NCI-H446 (cell line): ENCODE results near the gene GPR161.

Source experiments
- DNase-seq, 2 experiments: peaks; one replicate each; lab custom pipeline; 2025; lab: John Stamatoyannopoulos, UW

The GPR161 gene

DNA sequence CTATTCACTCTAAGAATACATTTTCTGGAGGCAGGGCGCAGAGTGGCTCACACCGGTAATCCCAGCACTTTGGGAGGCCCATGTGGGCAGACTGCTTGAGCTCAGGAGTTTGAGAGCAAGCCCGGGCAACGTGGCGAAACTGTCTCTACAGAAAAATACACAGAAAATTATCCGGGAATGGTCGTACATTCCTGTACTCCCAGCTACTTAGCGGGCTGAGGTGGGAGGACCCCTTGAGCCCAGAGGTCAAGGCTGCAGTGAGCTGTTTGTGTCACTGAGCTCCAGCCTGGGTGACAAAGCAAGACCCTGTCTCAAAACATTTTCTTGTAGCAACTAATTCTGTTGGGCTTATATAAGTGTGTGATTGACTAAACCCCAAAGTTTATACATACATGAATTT lies 30.5 kb downstream of the GPR161 start:
- DNase-seq: no peak

GRCh38 chr1:168105846-168106245 lies 30.9 kb downstream of the GPR161 start:
- no peak for DNase-seq

DNA sequence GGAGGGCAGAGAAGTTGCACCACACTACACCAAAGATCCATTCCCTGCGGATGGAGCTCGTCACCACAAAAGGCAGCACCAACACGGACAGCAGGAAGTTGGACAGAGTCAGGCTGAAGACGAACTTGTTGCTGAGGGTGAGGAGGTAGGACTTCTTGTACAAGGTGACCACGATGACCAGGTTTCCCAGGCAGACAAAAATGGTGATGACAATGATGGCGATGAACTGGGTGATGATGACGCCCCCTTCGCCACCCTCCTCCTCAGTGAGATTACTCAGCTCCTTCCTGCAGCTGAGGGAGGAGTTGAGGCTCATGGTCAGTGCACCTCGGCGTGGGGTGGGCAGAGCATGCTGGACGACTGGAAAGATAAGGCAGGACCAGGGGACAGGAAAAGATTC lies 32.2 kb downstream of the GPR161 start:
- DNase-seq: no peak

GRCh38 chr1:168102487-168102886 lies 34.2 kb downstream of the GPR161 start:
- DNase-seq: no peak

- no peak for DNase-seq
Observed at GRCh38 chr1:168101336-168101735, 35.4 kb downstream of the GPR161 start.

DNA sequence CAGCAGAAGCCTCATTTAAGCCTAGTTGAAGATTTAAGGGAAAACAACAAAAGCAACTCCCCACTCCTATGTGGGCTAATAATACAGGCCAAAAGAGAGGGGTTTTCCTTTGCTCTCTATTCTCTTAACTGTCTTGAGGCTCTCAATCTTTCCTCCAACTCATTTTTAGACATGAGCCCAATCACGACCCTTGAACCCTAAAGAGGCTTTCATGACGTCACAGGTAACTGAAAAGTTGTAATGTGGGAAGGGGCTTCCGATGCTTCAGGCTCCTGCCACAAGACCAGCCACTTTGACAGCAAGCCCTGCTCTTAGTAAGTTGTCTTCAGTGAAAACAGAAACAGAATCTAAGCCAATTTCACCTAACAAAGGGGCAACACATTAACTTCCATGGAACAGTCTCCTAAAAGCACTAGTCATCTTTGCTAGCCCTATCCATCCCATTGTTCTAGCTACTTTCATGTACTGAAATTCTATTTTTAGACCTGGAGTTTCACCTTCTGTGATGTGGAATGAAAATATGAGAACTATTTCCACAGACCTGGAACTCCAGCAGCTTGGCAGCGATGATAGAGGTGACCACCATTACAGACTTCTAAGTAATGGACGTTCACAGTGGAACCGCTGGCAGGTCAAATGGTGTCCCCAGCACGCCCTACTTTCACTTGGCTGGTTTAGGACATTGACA lies 36.3 kb downstream of the GPR161 start:
- DNase-seq: no peak

- DNase-seq: no peak
Observed at GRCh38 chr1:168099337-168099801, 37.4 kb downstream of the GPR161 start.

- no peak for DNase-seq
Observed at GRCh38 chr1:168098534-168099320, 38.0 kb downstream of the GPR161 start.

DNA sequence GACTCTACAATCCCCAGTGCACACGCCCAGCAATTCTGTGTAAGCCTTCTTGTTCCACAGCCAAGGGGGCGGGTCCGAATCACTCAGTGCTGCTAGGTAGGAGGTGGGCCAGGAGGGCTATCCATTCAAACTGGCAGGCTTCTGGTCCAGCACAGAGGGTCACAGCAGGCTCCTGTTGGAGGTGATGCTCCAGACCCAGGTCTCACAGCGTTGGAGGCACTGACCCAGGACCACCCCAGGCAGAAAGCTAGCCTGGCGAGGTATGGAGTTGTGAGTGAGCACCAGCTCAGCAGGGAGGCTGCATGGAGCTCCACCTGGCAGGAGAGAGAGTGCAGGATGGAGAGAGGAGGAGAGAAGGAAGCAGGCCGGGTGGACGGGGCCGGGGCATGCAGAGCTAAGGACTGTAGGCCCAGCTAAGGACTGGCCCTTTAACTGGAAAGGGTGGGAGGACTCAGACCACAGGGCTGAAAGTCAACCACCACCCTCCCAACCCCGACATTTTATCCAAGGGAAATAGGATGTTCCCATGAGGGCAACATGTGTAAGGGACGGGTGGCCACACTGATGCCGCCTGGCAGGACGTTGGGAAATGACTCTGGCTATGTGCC lies 38.7 kb downstream of the GPR161 start:
- no peak for DNase-seq

GRCh38 chr1:168096296-168097165 lies 40.2 kb downstream of the GPR161 start:
- no peak for DNase-seq

DNA sequence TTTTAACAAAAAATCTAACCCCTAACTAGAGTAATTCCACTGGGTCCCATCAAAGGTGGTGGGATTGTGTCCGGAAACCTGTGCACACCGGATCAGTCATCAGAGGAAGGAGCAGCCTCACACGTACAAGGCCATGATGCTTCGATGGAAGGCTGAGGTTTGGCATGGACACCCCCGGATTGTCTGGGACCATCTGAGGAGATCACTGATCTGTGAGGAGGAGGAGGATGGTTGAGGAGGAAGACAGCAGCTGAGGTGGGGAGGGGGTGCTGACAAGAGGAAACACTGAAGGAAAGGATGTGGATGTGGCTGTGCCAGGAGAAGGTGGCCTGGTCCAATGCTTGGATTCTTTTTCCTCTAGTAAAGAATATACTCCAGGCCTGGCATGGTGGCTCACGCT lies 41.3 kb downstream of the GPR161 start:
- no peak for DNase-seq

DNA sequence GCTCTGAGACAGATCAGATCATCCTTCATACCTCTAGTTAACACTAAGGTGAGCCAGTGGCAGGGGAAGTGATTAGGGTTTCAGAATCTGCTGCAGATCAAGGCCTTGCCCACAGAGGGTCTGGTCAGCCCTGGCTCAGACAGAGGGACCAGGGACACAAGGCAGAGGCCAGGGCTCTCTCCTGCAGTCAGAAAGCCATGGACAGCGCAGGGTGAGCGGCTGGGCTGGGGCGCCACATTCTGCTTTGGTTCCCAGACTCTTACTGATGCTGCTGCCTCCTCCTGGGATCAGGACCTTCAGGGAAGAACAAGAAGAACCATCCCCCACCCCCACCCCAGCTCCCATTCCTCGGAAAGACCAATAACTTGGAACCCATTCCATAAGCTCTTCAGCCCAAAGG lies 43.1 kb downstream of the GPR161 start:
- no peak for DNase-seq

DNA sequence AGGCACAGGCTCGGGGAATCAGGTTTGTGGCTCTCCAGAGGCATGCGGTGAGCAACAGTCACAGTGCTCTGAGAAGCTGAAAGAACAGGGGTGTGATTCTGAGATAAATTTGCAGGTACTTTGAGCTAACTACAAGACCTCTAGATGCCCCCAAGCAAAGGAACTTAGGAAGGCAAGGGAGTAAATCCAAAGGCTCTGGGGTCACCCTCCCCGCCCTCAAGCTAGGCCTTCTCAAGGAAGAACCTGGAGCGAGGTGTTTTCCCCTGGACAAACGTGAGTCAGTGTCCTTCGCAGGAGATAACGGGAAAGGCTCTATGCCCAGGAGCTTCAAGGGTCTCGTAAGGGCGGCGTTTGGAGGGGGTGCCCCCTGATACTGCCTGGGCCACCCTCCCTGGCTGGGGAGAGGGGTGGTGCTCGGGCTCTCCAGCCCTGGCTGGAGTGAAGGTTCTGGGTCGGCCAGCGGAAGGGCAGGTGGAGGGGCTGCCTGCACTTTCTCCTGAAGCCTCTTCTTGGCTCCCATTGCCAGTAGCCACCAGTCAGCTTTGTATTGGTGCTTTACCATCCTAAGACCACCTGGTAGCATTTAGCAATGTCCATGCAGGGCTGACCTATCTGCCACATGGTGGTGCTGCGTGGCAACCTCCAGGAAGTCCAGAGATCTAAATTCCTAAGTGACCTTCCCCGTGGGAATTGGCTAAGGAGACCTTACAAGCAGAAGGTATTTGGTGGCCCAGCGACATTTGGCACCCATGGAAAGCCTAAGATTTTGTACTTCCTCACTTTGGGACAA lies 44.0 kb downstream of the GPR161 start:
- DNase-seq: no peak

- DNase-seq: peak in 1 of 2 experiments; percentile 8
Observed at GRCh38 chr1:168091720-168092550, 44.8 kb downstream of the GPR161 start.

- DNase-seq: no peak
Observed at GRCh38 chr1:168091063-168091462, 45.7 kb downstream of the GPR161 start.

- no peak for DNase-seq
Observed at GRCh38 chr1:168090395-168090794, 46.3 kb downstream of the GPR161 start.

GRCh38 chr1:168089979-168090337 lies 46.8 kb downstream of the GPR161 start:
- no peak for DNase-seq

DNA sequence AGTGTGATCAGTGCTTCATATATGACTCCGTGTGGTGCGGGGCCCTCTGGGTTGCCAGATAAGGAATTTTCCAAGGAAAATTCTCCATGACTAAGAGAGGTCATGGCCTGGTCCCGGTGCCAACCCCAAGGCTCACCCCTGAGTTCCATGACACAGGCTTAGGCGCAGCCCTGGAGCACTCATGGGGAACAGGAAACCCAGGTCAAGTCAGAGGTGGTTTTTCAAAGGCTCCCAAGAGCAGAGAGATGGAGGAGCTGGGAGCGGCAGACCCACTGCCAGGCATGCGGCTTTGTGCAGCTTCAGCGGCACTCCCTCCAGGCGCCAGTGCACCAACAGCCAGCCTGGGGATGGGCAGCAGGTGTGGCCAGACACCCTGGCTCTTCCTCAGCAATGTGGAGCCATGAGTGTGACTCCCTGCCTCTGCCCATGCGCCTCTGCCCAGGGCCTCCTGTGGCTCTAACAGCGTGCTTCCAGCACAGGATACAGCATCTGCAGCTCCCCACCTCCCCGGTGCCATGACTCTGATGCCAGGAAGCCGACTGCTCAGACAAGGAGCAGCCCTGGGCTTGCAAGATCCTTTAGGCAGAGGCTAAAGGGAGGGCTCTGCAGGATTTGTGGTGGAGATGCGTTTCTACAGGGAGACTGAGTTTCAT lies 47.3 kb downstream of the GPR161 start:
- DNase-seq: no peak

GRCh38 chr1:168088511-168089325 lies 48.0 kb downstream of the GPR161 start:
- DNase-seq: no peak
